BLaER1 treated with 17β-estradiol and CSF1 and Interleukin-3, amounts not matched to agents 10 nM and 100 nM (cell line): Measurements from ENCODE around the gene KLF15.
"Not testable (repeated sequence)": the region's sequence is repeated elsewhere in the genome, so short reads cannot be mapped to it uniquely, and the experiment has no call there.

Experiments
- H3K27ac ChIP-seq, 11 experiments: shearing (Covaris generic); formaldehyde crosslinking; 2 replicates each; pipeline ENCODE4 v1.8.1; 2022
- H3K27me3 ChIP-seq, 11 experiments: shearing (Covaris generic); formaldehyde crosslinking; 2 replicates each; pipeline ENCODE4 v1.8.1; 2022
- H3K36me3 ChIP-seq, 11 experiments: shearing (Covaris generic); formaldehyde crosslinking; 2 replicates each; pipeline ENCODE4 v1.8.1; 2022
- H3K4me1 ChIP-seq, 10 experiments: shearing (Covaris generic); formaldehyde crosslinking; 2 replicates each; pipeline ENCODE4 v1.8.1; 2022
- H3K4me2 ChIP-seq, 11 experiments: shearing (Covaris generic); formaldehyde crosslinking; 2 replicates each; pipeline ENCODE4 v1.8.1; 2022
- H3K4me3 ChIP-seq, 10 experiments: shearing (Covaris generic); formaldehyde crosslinking; 2 replicates each; pipeline ENCODE4 v1.8.1; 2022
- H3K9ac ChIP-seq, 11 experiments: shearing (Covaris generic); formaldehyde crosslinking; 2 replicates each; pipeline ENCODE4 v1.8.1; 2022
- H3K9me3 ChIP-seq, 11 experiments: shearing (Covaris generic); formaldehyde crosslinking; replicated peaks in 1 of 11; 2 replicates each; pipeline ENCODE4 v1.8.1; 2022
- H4K20me1 ChIP-seq, 11 experiments: shearing (Covaris generic); formaldehyde crosslinking; 2 replicates each; pipeline ENCODE4 v1.8.1; 2022
- Cebpa-rat ChIP-seq, 11 experiments: shearing (Covaris generic); IDR thresholded peaks; 2 replicates each; pipeline ENCODE4 v1.8.1; 2022

Gene KLF15

GRCh38 chr3:126342211-126342610, 15.0 kb downstream of the KLF15 start:
- Histone ChIP-seq H3K4me1 (peaks cover 0 to 8% (median 0%) of the 10 kb centered on the region in 10 experiments; a peak in 2 of 20 replicates), H3K9ac (no peak overlapping the region), H3K4me2 (no peak overlapping the region), H4K20me1 (no peaks in the 10 kb centered on the region; a peak in 1 of 22 replicates), H3K4me3 (no peak overlapping the region), H3K27ac (no peak overlapping the region), H3K36me3 (no peaks in the 10 kb centered on the region), H3K27me3 (no peaks in the 10 kb centered on the region), H3K9me3 (no peaks in the 10 kb centered on the region)
- TF ChIP-seq Cebpa-rat (IDR thresholded peaks at IDR 0.05) = no peak

GRCh38 chr3:126341755-126342150, 15.5 kb downstream of the KLF15 start:
- Histone ChIP-seq H3K9ac (no peak overlapping the region), H3K4me2 (no peak overlapping the region), H3K9me3 (no peaks in the 10 kb centered on the region), H3K4me3 (no peak overlapping the region), H3K27me3 (no peaks in the 10 kb centered on the region), H3K36me3 (no peaks in the 10 kb centered on the region), H4K20me1 (no peaks in the 10 kb centered on the region; a peak in 1 of 22 replicates), H3K27ac (no peak overlapping the region), H3K4me1 (peaks cover 0 to 8% (median 0%) of the 10 kb centered on the region in 10 experiments; a peak in 2 of 20 replicates)
- TF ChIP-seq Cebpa-rat (IDR thresholded peaks at IDR 0.05) = no peak

- Histone ChIP-seq H3K4me2 (no peak overlapping the region), H3K9ac (no peak overlapping the region), H3K9me3 (no peaks in the 10 kb centered on the region), H3K36me3 (no peaks in the 10 kb centered on the region), H3K4me1 (peaks cover 0 to 8% (median 0%) of the 10 kb centered on the region in 10 experiments; a peak in 2 of 20 replicates), H3K4me3 (no peak overlapping the region), H3K27me3 (no peaks in the 10 kb centered on the region), H4K20me1 (no peaks in the 10 kb centered on the region), H3K27ac (no peak overlapping the region)
- no peak for TF ChIP-seq Cebpa-rat (IDR thresholded peaks at IDR 0.05)
Measured at GRCh38 chr3:126340943-126341754, 16.1 kb downstream of the KLF15 start.

- peaks cover 0 to 8% (median 0%) of the 10 kb centered on the region in 10 experiments; a peak in 2 of 20 replicates for H3K4me1 ChIP-seq
- no peaks in the 10 kb centered on the region for H3K9me3 ChIP-seq
- no peaks in the 10 kb centered on the region for H3K27me3 ChIP-seq
- H3K27ac ChIP-seq = no peak overlapping the region
- H3K36me3 ChIP-seq = no peaks in the 10 kb centered on the region
- H3K9ac ChIP-seq = no peak overlapping the region
- no peak overlapping the region for H3K4me3 ChIP-seq
- no peaks in the 10 kb centered on the region for H4K20me1 ChIP-seq
- TF ChIP-seq Cebpa-rat (IDR thresholded peaks at IDR 0.05) = no peak
- no peak overlapping the region for H3K4me2 ChIP-seq
Measured at GRCh38 chr3:126340596-126340942, 16.6 kb downstream of the KLF15 start.

GRCh38 chr3:126340081-126340511, 17.1 kb downstream of the KLF15 start:
- Histone ChIP-seq H3K4me1 (peaks cover 0 to 8% (median 0%) of the 10 kb centered on the region in 10 experiments; a peak in 2 of 20 replicates), H3K27me3 (no peaks in the 10 kb centered on the region), H3K9me3 (no peaks in the 10 kb centered on the region), H3K36me3 (no peaks in the 10 kb centered on the region), H3K4me3 (no peak overlapping the region), H3K27ac (no peak overlapping the region), H4K20me1 (no peaks in the 10 kb centered on the region), H3K4me2 (no peak overlapping the region), H3K9ac (no peak overlapping the region)
- TF ChIP-seq Cebpa-rat (IDR thresholded peaks at IDR 0.05) = no peak

- peaks cover 0 to 8% (median 0%) of the 10 kb centered on the region in 10 experiments; a peak in 2 of 20 replicates for H3K4me1 ChIP-seq
- H4K20me1 ChIP-seq = no peaks in the 10 kb centered on the region
- H3K36me3 ChIP-seq = no peaks in the 10 kb centered on the region
- no peaks in the 10 kb centered on the region for H3K27me3 ChIP-seq
- no peak overlapping the region for H3K4me2 ChIP-seq
- no peak for TF ChIP-seq Cebpa-rat (IDR thresholded peaks at IDR 0.05)
- H3K9me3 ChIP-seq = no peaks in the 10 kb centered on the region
- no peak overlapping the region for H3K4me3 ChIP-seq
- H3K9ac ChIP-seq = no peak overlapping the region
- no peak overlapping the region for H3K27ac ChIP-seq
Measured at GRCh38 chr3:126339466-126339865, 17.7 kb downstream of the KLF15 start.

- Histone ChIP-seq H3K27ac (no peak overlapping the region), H3K4me1 (peaks cover 0 to 8% (median 0%) of the 10 kb centered on the region in 10 experiments; a peak in 2 of 20 replicates), H3K36me3 (no peaks in the 10 kb centered on the region), H3K9me3 (no peaks in the 10 kb centered on the region), H4K20me1 (no peaks in the 10 kb centered on the region), H3K4me3 (no peak overlapping the region), H3K4me2 (no peak overlapping the region), H3K9ac (no peak overlapping the region), H3K27me3 (no peaks in the 10 kb centered on the region)
- TF ChIP-seq Cebpa-rat (IDR thresholded peaks at IDR 0.05) = no peak
Measured at GRCh38 chr3:126338790-126339288, 18.4 kb downstream of the KLF15 start.

GRCh38 chr3:126337980-126338651, 19.1 kb downstream of the KLF15 start:
- Histone ChIP-seq H3K9me3 (no peaks in the 10 kb centered on the region), H3K27me3 (no peaks in the 10 kb centered on the region), H3K27ac (no peak overlapping the region), H4K20me1 (no peaks in the 10 kb centered on the region), H3K4me1 (peaks cover 0 to 1% (median 0%) of the 10 kb centered on the region in 10 experiments; a peak in 2 of 20 replicates), H3K9ac (no peak overlapping the region), H3K4me3 (no peak overlapping the region), H3K4me2 (no peak overlapping the region), H3K36me3 (no peaks in the 10 kb centered on the region)
- no peak for TF ChIP-seq Cebpa-rat (IDR thresholded peaks at IDR 0.05)

GRCh38 chr3:126331812-126332336, 25.3 kb downstream of the KLF15 start:
- H3K27me3 ChIP-seq, H3K36me3 ChIP-seq, H3K4me1 ChIP-seq, H3K4me3 ChIP-seq, H3K4me2 ChIP-seq, H3K9ac ChIP-seq, H3K27ac ChIP-seq, H4K20me1 ChIP-seq: not testable (repeated sequence)
- peaks cover 26 to 38% (median 31%) of the 10 kb centered on the region in 11 experiments for H3K9me3 ChIP-seq
